HG03045 (cell line): ENCODE measurements around the gene MARCOL.

Source experiments
- ATAC-seq: cut with Tn5 transposase; IDR thresholded peaks from one replicate; pipeline ENCODE4 v1.9.1; 2021; ENCODE audit warnings: mild to moderate bottlenecking, moderate library complexity; ENCODE audit not compliant: unreplicated experiment

The MARCOL gene, protein sequence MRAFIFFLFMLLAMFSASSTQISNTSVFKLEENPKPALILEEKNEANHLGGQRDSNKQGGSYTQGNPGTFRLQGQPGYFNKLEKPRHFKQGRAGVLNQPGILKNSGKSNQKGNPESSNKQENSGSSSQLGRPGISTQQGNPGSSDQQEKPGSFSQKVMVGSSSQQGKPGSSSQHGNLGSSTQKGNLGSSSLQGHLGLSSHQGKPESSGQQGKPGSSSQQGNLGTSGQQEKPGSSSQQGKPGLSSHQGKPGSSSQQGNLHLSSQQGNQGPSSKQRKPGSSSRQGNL

DNA sequence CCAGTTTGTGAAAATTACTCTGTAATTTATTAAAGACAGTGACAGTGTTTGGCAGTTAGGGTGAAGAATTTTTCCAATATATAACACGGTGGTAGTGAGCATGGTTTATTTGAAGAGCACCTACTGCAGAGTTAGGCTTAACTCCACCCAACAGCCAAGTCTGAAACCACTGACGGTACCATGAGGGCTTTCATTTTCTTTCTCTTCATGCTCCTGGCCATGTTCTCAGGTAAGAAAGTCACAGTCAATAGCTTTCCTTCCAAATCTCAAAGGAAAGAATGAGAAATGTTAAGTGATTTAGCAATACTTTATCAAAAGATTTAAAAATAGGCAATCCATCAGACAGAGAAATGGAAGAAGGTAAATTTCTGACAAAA lies at the start of gene MARCOL:
MARCOL (plus strand) TSS at position 108 of the 377 bp plus-strand sequence; CDS start at position 181, 73 bp downstream.
- ATAC-seq, result no peak

DNA sequence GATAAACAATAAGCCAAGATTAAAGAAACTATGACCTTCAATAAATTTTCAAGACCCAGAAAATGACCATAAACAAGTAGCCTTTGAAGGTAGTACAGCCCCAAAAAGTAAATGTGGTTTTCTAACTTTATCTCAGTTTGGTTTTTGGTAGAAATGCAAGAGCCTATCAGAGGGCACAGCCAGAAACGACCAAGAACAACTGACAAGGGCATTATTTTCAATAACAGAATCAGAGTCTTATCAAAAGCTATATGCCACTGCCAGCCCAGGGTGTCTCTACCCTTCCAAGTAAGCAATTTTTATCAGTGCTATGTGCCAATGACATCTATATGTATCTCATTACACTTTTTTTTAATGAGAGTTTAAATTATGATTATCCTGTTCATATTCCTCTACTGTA lies 47.3 kb upstream of the MARCOL start:
- ATAC-seq, result no peak

GRCh38 chr5:148193202-148193601 lies 45.1 kb upstream of the MARCOL start:
- ATAC-seq, result no peak

DNA sequence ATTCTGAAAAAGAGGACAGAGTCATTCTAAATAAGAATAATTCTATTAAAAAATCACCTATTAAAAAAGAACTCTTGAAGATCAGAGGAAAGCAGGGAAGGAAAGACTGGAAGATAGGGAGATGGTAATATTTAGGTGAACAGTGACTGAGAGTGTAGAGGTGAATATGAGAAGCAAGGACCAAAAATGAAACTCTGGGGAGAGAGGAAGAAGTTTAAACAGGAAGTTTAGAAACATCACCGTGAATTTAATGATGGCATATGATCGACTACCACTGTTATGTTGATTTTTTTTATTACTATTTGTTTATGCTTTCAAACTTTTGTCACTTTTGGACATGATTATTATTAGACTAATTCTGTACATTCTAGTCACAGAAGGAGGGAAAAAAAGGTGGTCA lies 37.2 kb upstream of the MARCOL start:
- ATAC-seq, result no peak

GRCh38 chr5:148202531-148203203 lies 35.7 kb upstream of the MARCOL start, which contains the start of gene SPINK6:
Gene SPINK6 (plus strand): TSS chr5:148203042. CDS start chr5:148203097, 55 bp downstream.
- no peak for ATAC-seq

- ATAC-seq, result no peak
Observed at GRCh38 chr5:148205044-148205806, 33.1 kb upstream of the MARCOL start.

- no peak for ATAC-seq
Observed at GRCh38 chr5:148205865-148206264, 32.5 kb upstream of the MARCOL start.

GRCh38 chr5:148206620-148207019 lies 31.7 kb upstream of the MARCOL start:
- no peak for ATAC-seq

DNA sequence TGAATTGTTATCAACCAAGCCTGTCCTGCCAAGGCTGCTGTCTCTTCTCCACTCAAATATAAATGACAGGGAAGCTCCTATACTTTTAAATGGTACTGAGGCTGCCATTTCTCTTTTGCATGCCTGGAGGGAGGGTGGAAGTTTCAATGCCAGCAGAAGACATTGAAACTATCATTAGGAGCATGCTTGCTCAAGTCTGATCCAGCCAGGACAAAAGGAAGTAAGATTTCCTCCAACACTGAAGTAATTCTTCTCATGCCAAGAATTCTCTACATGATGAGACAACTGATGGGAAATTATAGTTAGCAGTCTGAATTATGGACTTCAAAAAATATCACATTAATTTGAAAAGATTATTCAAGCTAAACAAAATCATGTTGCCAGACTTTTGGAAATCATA lies 30.1 kb upstream of the MARCOL start:
- ATAC-seq, result no peak

GRCh38 chr5:148209151-148209770 lies 29.1 kb upstream of the MARCOL start:
- ATAC-seq, result no peak

- no peak for ATAC-seq
Observed at GRCh38 chr5:148214665-148215185, 23.6 kb upstream of the MARCOL start.

DNA sequence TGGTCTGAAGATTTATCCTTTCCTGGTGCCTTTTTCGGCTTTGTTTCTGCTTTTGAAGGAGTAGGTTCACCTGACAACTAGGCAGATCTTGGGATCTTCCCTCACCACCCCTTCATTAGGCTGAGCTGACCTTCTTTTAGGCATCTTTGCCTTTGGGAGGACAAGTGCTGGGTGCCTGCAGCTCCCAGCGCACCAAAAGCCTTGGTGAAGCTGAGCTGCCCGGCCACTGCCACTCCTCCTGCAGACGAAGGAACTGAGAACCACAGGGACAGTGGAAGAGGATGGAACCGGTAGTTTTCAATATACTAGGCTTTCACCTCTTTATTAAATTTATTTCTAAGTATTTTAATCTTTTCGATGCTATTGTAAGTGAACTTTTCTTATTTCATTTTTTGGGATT lies 16.8 kb upstream of the MARCOL start:
- ATAC-seq, result no peak

DNA sequence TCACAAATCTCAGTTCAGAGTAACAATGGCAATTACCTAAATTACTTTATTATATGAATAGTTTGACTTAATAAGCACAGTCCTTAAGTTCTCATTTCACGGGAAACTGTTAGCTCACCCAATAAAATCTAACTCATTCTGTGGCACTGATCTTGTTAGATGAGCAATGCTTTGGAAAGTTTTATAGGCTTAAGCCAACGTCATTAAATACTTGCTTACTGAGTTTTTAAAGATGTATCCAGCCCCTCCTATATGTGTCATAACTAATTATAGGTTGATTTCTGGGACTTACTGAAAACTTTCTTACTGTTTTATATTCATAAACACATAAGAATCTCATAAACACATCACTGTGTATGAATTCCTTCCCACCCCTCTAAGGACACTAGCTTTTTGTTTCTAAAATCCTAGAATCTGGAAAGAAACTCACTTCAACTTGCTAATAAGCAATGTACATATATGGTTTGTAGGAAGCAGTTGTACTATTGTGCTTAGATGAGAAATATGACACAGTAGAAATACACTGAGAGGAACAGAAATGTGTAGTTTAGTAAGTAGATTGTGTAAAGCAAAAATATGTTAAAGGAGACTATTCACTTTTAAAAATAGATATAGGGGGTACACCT lies 14.1 kb upstream of the MARCOL start:
- no peak for ATAC-seq

GRCh38 chr5:148228392-148228984 lies 9.8 kb upstream of the MARCOL start:
- ATAC-seq, result no peak

- no peak for ATAC-seq
Observed at GRCh38 chr5:148229840-148230239, 8.5 kb upstream of the MARCOL start.

DNA sequence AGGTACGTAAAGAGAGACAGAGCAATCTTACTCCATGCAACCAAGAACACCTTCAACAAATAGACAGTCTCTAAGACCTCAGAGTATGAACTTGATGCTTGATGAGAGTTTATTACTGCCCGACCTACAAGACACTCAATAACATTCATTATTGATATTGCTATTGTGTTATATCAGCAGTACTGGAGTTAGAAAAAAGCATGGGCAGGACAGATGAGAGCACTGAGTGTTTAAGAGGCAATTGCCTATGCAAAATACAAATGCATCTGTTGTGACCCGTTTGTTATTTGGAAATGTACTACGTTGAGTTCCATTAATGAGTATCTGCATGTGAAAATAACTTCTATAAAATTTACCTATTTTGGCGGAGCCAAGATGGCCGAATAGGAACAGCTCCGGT lies 8.1 kb upstream of the MARCOL start:
- no peak for ATAC-seq

GRCh38 chr5:148237785-148238417 lies 424 bp upstream of the MARCOL start:
- ATAC-seq, result no peak

DNA sequence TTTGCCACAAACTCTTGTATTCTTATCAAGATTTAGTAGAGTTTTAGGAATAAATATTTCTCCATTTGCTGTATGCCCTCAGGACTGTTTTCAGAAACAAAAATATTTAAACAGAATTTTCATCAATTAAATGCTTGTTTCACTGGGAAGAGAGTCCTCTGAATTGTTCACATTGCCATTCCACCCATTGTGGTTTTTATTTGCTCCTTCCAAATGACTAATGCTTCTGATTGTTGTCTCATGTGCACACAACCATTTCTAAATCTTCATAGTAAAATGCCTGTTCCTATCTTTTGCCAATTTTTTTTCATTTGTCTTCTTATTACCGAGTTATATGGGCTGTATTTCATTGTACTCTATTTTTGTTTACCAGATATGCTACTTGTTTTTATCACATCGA lies 10.6 kb downstream of the MARCOL start:
- ATAC-seq, result no peak

DNA sequence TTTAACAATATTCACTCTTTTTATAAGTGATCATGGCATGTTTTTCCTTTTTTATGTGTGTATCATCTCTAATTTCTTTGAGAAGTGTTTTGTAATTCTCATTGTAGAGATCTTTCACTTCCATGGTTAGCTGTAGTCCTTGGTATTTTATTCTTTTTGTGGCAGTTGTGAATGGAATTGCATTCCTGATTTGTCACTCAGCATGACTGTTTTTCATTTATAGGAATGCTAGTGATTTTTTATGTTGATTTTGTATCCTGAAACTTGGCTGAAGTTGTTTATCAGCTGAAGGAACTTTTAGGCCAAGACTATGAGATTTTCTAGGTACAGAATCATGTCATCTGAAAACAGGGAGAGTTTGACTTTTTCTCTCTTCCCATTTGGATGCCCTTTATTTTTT lies 17.1 kb downstream of the MARCOL start:
- no peak for ATAC-seq

DNA sequence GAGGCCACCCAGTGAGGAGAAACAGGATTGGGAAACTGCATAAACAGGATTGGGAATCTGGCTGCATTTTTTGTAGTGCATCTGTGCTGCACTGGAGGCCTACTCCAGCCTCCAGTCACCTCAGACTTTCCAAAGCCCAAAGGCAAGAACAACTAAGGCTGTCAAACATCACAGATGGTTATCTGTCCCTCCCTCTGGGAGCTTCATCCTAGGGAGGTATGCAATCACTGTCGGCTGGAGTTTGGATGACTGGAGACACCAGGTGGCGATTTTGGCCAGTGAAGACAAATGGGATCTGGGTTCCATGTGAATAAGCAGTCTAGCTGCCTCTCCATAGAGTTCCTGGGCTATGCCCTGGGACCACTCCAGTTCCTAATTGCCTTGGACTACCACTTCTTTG lies 21.0 kb downstream of the MARCOL start:
- no peak for ATAC-seq
